ENCODE data around the gene KIF14.
"Not testable (repeated sequence)": the region's sequence is repeated elsewhere in the genome, so short reads cannot be mapped to it uniquely, and the experiment has no call there.

The KIF14 gene

DNA sequence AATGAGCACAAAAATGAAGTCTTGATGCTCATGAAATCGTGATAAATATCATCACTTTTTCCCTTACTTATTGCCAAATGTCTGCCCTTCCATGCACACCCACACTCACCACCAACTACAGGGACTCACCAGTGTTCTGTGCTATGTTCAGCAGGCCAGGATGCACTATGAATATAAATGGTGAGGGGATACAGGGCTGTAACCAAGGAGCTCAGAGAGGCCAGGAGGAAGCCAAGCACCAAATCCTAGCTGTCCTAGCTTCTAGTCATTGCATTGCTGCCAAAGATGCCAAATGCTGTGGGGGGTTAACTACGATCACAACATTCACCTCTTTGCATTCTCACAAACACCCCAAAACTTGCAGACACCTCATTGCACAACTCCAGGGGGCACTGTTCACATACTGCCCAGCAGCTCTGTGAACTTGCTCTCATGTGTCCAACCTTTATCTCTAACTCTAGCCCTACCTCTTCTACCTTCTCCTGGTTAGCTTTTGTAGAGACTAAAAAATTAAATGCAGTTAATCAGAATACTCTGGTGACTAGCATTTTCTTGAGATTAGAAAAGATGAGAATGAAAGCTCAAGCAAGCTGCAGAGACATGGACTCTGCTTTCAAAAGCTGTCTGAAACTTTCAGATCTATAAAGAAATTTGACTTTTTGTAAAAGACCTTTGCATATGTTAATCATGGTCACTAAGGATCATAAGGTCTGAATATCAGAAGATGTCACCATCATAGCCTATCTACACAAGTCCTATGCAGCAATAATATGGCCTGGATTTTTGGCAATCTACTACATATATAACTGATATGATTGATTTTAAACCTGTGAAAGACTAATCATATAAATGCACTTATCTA is 13.9 kb upstream of the KIF14 start:
- no peak for DNase-seq

DNA sequence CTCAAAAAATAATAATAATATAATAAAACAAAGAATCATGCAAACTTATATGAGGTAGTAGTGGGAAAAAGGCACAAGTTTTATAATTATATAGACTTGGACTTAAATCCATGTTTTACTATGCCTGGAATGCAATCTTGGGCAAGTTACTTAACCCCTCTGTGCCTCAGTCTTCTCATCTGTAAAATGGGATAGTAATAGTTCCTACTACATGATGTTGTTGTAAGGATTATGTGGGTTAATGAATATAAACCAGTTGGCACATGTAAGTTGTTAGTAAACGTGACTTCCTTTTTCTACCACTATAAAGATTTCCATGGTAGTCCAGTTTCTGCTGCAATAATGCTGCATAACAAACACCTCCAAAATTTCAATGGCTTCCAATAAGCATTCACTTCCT is 10.8 kb upstream of the KIF14 start:
- DNase-seq, result no peak

DNA sequence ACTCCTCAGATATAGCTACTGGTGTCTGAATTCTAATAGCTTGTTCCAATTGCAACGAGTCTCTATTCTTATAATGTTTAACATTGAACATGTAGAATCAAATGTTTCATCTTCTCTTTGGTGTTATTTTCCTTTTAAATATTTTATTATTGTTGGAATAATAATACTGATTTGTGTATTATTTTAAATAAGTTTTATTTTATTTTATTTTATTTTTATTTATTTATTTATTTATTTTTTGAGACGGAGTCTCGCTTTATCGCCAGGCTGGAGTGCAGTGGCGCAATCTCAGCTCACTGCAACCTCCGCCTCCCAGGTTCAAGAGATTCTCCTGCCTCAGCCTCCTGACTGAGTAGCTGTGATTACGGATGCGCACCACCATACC is 10.0 kb upstream of the KIF14 start:
- DNase-seq, result not testable (repeated sequence)

DNA sequence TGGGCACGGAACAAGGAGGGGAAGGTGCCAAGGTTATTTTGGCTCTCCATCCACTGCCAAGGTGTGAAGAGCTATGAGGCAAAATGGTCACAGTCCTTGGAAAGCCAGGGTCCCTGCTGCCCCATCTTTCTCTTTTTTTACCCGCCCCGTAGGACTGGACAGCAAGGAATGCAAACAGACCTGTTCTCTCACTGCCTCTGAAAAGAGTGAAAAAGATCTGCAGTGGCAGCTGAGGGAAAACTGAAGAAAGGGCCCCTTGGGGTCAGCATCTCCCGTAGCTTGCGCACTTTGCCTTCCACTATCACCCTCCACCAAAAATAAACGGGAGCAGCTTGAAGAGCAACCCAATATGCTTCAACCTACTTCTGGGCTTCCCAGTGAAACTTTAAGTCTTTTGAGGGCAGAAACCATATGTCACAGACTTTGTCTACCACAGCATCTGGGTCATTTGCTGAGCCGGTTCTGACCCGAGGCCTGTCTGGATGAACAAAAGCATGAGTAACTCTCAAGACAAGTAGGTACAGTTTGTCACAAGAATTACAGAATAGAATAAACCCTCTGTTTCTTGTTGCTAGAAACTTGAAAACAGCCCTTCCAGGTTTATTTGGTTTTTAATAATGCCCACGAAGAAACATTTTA is 9.4 kb upstream of the KIF14 start:
- DNase-seq, result no peak

DNA sequence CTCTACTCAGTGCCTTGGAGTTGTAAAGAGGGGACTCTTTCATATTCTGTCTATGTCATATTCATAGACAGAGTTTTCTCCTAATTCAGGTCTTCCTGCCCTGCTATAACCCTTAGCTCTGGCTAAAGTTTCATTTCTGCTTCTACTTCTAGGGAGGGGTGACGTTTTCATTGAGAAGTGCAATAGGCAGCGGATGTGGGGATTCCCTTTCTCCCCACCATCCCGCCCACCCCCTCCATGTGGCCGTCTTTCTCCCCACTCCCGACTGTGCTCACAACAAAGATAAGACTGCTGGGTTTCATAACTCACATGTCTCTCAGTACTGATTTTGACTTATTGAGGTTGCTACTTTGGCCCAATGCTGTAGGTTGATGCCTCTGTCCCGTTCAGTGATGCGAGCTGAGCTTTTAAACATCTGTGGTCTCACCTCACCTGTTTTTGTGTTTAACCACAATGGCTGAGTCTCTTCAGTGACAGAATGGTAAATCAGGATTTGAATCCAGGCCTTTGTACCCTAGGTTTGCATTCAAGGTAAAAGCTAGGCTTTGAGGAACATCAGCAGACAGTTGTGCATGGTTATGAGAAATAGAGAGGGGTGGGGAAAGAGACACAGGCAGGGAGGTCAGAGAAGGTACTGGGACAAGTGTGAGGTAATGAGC is 7.8 kb upstream of the KIF14 start:
- DNase-seq, result no peak

DNA sequence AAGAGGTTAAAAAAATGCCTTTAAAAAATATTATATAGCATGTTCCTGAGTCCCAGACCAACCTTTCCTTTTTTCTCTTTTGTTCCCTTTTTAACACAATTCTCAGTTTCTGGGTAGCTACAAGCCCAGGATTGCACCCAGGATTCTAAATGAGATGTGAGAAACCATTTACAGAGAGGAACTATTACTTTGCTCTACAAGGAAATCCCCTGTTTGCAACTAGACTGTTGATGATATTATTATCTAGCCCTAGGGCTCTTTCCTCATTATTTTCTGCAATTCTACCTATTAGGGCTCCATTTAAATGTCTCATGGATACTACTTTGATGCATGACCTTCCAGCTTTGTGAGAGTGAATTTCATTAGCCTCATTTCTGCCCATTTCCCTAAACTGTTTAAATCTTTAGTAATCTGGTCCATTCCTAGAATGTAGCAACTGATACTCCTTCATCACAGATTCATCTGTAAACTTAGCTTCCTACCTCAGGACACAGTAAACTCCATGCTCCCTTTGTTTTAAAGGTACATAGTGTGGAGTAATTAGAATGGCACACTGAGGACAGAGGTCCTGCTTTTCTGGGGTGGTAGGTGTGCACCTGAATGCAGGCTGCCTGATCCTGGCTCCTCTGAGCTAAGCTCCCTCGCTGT is 7.1 kb upstream of the KIF14 start:
- no peak for DNase-seq

DNA sequence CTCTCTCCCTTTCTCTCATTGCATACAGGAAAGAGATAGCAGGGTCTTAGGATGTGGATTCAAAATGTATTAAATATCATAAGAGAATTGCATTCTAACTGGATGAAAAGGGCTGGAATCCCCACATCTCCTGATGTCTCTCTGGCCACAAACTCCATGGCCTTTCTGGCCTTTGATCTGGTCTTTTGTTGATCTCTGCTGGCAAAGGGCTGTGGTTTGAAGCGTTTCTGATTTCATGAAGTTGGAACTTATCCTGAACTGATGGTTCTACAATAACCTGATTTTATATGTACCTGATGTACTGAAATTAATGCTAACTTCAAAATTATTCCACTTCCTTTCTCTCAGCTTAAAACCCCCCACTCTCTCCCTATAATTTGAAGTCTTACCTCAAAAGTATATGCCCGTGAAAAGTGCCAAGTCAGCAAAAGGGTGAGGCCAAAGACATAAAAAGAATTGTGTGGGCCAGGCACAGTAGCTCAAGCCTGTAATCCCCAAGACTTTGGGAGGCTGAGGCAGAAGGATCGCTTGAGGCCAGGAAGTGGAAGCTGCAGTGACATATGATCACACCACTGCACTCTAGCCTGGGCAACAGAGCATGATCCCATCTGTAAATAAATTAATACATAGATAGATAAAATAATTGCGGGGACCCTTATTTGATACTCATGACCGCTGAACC is 6.4 kb upstream of the KIF14 start:
- DNase-seq, result no peak

DNA sequence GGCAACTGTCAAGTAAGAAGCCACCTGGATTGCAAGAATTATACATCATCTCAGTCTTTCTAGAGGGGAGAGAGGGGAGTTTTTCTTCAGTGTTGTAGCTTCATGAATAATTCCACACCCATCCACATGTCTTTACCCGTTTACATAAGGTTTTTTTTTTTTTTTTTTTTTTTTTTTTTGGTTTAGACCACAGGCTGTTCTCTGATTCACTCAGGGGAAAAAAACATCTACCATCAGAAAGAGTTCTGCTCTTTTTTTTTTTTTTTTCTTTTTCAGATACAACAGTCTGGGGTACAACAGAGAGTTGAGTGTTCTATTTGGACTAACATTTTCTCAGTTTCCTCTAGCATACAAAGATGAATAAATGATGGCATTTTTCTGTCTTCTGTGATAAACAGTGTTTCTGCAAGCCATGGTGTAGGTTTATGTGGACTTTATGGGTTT is 4.9 kb upstream of the KIF14 start:
- no peak for DNase-seq

DNA sequence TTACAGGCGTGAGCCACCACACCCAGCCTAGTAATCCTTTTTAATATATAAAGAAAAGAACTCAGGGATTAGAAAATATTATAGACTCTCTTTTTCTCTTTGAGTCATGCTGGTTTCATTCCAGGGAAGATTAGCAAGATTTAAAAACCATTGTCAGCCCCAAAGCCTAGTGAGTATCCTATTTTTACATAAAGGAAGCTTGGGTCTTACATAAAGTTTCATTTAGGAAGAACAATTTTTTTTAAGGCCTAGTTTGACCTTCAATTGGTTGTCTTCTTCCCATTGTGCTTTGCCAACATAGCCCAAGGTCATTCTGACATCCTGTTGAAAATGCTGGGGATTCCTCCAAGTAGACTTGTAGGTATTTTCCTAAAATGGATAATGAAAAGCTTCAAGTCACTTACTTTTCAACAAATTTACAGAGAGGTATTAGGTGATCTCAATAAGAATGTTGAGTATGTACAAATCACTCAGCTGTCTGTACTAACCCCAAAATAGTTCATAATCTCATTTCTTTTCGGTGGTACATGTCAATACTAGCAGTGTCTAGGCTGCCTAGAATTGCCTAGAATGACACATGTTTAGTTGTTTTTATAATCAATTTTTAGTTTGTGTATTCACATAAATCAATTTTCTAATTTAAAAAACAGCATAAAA is 4.3 kb upstream of the KIF14 start:
- DNase-seq, result no peak

DNA sequence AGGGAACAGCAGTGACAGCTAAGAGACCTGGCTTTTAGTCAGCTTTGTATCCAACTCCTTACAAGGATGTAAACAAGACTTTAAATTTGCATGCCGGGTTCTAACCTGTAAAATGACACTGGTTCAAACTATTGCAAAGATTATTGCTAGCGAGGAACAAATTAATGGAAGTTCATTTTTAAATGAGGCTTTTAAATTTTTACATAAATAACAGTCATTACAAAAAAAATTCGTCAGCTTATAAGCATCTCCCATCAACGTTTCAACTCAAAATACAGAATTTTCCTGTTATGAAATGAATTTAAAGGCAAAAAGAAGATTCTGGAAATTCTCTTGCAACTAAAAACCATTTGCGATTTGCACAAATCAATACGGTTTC is 668 bp downstream of the KIF14 start:
- DNase-seq, result no peak

DNA sequence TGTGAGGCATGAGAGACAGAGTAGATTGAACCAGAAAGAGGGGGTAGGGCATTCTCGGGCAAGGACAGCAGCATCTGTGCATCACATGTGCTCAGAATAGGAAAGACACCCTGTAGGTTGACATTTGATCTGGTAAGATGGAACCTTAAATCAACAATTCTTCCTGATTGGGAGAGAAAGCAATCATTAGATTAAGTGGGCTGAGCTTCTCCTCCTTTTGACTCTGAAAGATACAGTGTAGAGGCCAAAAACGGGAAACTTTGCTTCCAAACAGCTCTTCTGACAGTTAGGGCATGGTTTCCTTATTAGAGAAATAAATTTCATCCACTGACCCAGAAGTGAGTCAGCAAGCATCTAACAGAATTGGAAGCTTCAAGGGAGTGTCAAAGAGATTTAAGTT is 9.7 kb downstream of the KIF14 start:
- no peak for DNase-seq

DNA sequence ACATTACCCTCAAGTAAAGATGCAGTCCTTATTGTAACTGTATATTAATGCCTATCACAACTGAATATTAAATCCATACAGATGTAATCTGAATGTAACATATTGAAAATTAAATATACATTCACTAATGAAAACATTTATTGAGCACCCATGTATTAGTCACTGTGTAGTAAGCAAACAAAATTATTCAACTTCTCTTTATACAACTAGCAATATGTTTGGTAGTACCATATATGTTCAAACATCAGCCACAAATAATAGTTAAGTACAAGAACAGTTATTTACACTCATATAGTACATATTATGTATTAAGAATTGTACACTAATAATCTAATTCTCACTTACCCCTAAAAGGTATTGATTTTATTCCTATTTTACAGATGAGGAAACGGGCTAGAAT is 17.9 kb downstream of the KIF14 start:
- no peak for DNase-seq

DNA sequence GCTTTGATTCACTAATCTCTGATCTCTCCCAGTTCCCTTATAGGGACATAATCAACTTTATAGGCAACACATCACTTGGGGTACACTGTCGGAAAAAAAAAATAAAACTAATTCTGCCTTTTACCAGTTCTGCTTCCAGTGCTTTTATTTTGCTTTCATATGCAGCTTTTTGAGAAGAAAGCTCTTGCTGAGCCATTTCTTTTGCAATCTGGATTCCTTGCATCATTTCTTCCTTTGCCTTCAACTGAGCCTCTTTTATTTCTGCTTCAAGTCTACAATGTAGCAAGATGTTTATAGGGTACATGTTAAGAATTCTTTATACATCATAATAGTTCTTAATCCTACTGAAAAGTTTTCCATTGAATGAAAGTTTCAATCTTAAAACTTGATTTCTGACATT is 30.6 kb downstream of the KIF14 start:
- DNase-seq, result no peak

DNA sequence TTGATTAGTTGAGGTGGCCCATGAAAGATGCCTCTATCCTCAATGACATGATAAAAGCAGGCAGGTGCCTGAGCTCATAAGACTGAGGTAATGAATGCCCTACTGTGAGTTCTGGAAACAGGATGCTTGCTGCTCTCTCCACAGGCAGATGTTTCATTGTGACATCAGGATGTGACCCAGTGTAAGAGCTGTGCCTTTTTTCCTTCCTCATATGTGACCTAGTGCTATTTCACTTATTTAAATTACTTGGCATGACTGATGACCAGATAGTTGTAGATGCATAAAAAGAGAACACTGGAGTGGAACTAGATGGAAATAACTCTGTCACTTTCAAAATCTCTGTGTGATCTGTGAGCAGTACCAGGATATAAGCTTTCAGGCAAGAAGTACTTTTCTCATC is 31.9 kb downstream of the KIF14 start:
- DNase-seq, result no peak

DNA sequence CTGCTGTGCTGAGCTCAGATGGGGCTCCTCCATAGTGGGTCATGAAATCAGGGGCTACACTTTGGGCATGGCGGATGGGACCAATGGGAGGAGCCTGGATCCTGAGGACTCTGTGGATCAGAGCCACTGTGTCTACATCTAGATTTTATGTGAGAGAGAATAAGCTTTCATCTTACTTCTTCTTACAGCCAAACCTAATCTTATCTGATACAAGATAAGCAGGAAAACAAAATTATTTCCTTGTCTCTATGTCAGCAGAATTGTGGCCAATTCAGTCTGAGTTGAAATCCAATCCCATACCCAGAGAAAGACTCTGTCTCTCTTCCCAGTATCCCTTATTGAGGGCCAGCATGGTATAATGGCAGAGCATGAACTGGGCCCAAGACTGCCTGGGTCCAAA is 56.2 kb downstream of the KIF14 start:
- DNase-seq, result no peak

DNA sequence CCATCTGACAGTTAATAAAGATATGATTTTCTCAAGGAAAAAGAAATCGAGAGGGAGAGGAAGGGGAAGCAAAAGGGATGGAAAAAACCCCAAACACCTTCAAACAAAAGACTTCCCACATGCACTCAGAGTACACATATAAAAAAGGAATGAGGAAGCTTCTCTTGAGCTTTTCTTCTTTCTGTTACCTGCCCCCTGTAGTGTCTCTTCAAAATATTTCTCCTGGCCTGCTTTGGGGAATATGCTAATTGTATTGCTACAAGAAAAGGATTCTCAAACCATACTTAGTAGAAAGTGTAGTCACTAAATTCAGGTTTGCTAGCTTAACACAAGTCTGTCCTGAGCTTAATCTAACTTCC is 58.7 kb downstream of the KIF14 start:
- DNase-seq, result no peak

DNA sequence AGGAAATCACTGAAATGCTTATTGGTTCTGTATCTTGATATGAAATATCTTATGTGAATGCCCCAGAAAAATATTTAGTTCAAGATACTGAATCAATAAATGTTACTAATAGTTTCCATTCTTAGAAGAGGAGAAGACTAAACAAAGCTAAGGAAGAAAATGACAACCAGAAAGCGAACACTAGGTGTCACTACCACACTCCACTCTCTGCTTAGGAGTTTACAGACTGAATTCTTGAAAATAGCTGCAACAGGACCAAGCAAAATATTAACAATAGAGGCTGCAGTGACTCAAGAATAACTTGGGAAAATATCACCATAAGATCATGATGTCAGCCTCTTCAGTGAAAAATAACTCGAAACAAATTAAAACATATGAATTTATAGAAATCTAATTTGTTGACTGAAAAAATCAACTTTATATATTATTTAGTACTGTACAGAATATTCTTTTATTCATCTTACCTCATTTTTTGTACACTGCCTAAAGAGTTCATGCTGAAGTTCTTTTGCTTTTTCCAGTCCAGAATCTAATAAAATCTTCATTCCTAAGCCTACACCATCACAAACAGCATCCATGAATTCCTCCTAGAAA is 61.6 kb downstream of the KIF14 start:
- no peak for DNase-seq

DNA sequence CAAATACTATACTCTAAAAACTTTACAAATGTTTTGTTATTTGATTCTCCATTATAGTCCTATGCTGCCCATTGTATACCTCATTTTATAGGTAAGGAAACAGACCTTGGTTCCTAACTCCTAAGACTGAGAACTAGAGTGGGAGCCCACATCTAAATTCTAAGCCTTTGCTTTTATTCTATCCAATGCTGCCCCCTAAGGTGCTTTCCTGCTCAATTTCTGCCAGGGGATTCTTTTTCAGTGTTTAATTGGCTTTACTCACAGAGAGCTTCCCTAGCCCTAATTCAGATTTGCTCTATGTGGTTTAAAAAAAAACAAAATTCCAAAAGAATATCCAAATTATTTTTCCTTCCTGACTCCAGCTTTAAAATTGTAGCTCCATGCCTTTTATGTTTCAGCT is 64.5 kb downstream of the KIF14 start:
- DNase-seq, result no peak

DNA sequence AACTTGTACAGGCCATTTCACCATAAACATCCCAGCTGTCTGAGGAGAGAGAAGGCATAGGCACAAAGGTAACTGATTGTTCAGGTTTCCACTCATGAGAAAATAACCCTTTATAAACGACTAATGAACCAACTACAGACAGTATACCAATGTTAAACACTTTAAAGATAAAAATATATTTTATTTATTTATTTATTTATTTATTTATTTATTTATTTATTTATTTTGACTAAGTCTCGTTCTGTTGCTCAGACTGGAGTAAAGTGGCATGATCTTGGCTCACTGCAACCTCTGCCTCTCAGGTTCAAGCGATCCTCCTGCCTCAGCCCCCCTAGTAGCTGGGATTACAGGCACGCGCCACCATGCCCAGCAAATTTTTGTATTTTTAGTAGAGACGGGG is 67.8 kb downstream of the KIF14 start:
- DNase-seq, result not testable (repeated sequence)

DNA sequence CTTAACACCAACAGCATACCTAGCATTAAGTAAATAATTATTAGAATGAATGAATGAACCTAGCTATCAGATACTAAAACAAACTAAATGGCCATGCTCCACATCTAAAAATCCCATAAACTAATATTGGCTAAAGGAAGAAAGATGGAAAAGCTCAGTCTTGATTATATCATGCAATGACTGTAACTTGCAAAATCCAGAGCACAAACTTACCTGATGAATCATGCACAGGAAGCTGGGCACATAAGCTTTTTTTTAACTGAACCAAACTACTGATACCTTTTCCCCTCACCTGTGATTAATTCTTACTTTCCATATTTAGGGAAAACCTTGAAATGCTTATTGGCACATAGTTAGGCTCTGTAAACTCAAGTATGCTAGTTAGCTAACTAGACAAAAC is 70.2 kb downstream of the KIF14 start:
- no peak for DNase-seq

DNA sequence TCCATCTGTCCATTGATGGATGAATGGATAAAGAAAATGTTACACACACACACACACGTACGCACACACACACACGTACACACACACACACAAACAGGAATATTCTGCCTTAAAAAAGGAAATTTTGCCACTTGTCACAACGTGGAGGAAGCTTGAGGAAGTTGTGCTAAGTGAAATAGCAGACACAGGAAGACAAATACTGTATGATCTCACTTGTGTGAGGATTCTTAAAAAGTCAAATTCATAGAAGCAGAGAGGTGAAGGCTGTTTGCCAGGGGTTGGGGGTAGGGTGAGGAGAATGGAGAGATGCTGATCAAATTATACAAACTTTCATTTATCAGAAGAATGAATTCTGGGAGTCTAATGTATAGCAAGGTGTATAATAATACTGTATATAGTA is 73.2 kb downstream of the KIF14 start:
- DNase-seq, result no peak

DNA sequence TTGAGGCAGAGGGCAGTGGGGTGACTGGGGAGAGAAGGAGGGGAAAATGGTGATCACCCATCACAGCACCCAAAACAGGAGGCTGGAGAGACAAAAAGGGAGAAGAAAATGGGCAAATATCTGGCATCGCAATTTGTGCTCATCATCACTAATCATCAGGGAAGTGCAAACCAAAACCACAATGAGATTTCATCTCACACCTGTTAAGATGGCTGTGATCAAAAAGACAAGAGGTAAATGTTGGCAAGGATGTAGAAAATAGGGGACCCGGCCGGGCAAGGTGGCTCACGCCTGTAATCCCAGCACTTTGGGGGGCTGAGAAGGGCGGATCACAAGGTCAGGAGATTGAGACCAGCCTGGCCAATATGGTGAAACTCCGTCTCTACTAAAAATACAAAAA is 74.0 kb downstream of the KIF14 start:
- DNase-seq, result no peak

Measured in DMS153 (cell line).